Left lung (tissue), 10 donors: ENCODE results near the gene PDHA1. TPM values are rescaled to one million over a fixed set of nuclear protein-coding genes. Genes with fewer than 3 reads are reported as not detected.

Source experiments
- ATAC-seq: fragments of 200-7000 bp; cut with Tn5 transposase; one replicate; pipeline ENCODE4 v1.9.1; 2020; ENCODE audit warnings: moderate library complexity
- DNase-seq, 4 donors: peaks; one replicate each; pipeline ENCODE4 v3.0.0-alpha.2; 2013 to 2020
- H3K27ac ChIP-seq, 2 donors: fragments of 200-600 bp; sonication (generic) in 1 of 2; one replicate each; pipeline versions ENCODE4 v1.5.0 to v1.8.0; 2020 to 2021
- H3K27me3 ChIP-seq, 2 donors: fragments of 200-600 bp; sonication (generic) in 1 of 2; one replicate each; pipeline versions ENCODE4 v1.5.0 to v1.8.0; 2020 to 2021
- H3K36me3 ChIP-seq, 2 donors: fragments of 200-600 bp; sonication (generic) in 1 of 2; one replicate each; pipeline versions ENCODE4 v1.5.0 to v1.8.0; 2020 to 2021
- H3K4me1 ChIP-seq, 2 donors: fragments of 200-600 bp; one replicate each; pipeline ENCODE4 v1.8.0; 2021
- H3K4me3 ChIP-seq, 2 donors: fragments of 200-600 bp; sonication (generic) in 1 of 2; one replicate each; pipeline versions ENCODE4 v1.5.0 to v1.8.0; 2020 to 2021; ENCODE audit warnings: mild to moderate bottlenecking in 1 of 2
- H3K9me3 ChIP-seq, 2 donors: fragments of 200-600 bp; sonication (generic) in 1 of 2; one replicate each; pipeline versions ENCODE4 v1.5.0 to v1.8.0; 2020 to 2021
- CTCF ChIP-seq, 2 donors: fragments of 200-600 bp; sonication (generic) in 1 of 2; IDR thresholded peaks; one replicate each; pipeline versions ENCODE4 v1.5.0 to v1.8.0; 2021; ENCODE audit warnings: antibody characterized with exemption in 2 of 2
- intact Hi-C, 2 donors: fragments of 100-400 bp; cut with DNase I; formaldehyde crosslinking; loops; one replicate each; pipeline versions ENCODE4 v1.11.2 to v1.14.2; 2022
- polyA plus RNA-seq, 6 donors: library from polyadenylated mRNA; unstranded; fragments of 120-200 nt; gene quantifications; one replicate each; pipeline ENCODE4 v1.2.1, GENCODE V29; 2013; ENCODE audit not compliant: insufficient read length in 6 of 6
- total RNA-seq, 2 donors: library from RNA; stranded (reverse); fragmentation: NEBNext Ultra II Directional; extraction: Animal tissue kit (Norgen Biotek cat#: 25700); gene quantifications; one replicate each; pipeline ENCODE4 v1.2.1, GENCODE V29; 2021
- donor health status: DM: no; HTN: yes; CAD: no.
- donor health status: DM: no; HTN: no; CAD: no.

The PDHA1 gene
- total and polyA plus RNA-seq, 8 donors: 120 to 170 (median 152) TPM

- Histone ChIP-seq H3K27me3 (no peaks in the 10 kb centered on the region), H3K4me1 (no peaks in the 10 kb centered on the region), H3K27ac (no peak overlapping the region), H3K36me3 (no peaks in the 10 kb centered on the region), H3K4me3 (peak overlapping the region; percentile 22 to 34), H3K9me3 (no peaks in the 10 kb centered on the region)
- TF ChIP-seq CTCF (IDR thresholded peaks at IDR 0.05): peak; percentile 54 to 70
- ATAC-seq: peak; percentile 93
- intact Hi-C loops: no loop called here
- DNase-seq: peak; percentile 37 to 80 (median 65)
Measured at GRCh38 chrX:19372170-19372546, 28.4 kb downstream of the PDHA1 start.

GRCh38 chrX:19372547-19373331 is 29.0 kb downstream of the PDHA1 start:
- H3K4me1 ChIP-seq: no peaks in the 10 kb centered on the region
- no peaks in the 10 kb centered on the region for H3K9me3 ChIP-seq
- no peaks in the 10 kb centered on the region for H3K36me3 ChIP-seq
- no peak overlapping the region for H3K27ac ChIP-seq
- no peaks in the 10 kb centered on the region for H3K27me3 ChIP-seq
- H3K4me3 ChIP-seq: peak overlapping the region; percentile 22 to 34
- peak in 3 of 4 donors; percentile 16 to 65 (median 20) for DNase-seq
- intact Hi-C loops: no loop called here
- no peak for TF ChIP-seq CTCF (IDR thresholded peaks at IDR 0.05)
- peak; percentile 62 for ATAC-seq

GRCh38 chrX:19373351-19373891 is 29.7 kb downstream of the PDHA1 start:
- H3K4me3 ChIP-seq: no peak overlapping the region
- no peak for ATAC-seq
- intact Hi-C loops: no loop called here

GRCh38 chrX:19375546-19375945 is 31.8 kb downstream of the PDHA1 start:
- Histone ChIP-seq H3K27ac (no peak overlapping the region), H3K27me3 (no peaks in the 10 kb centered on the region), H3K36me3 (no peaks in the 10 kb centered on the region), H3K4me1 (no peaks in the 10 kb centered on the region), H3K4me3 (no peak overlapping the region), H3K9me3 (no peaks in the 10 kb centered on the region)
- intact Hi-C loops: no loop called here
- TF ChIP-seq CTCF (IDR thresholded peaks at IDR 0.05): no peak
- DNase-seq: no peak
- ATAC-seq: no peak

More at GRCh38 chrX:19373351-19373891, 29.7 kb downstream of the PDHA1 start:
- no peaks in the 10 kb centered on the region for H3K4me1 ChIP-seq
- TF ChIP-seq CTCF (IDR thresholded peaks at IDR 0.05): no peak
- no peaks in the 10 kb centered on the region for H3K27me3 ChIP-seq
- H3K9me3 ChIP-seq: no peaks in the 10 kb centered on the region
- H3K36me3 ChIP-seq: no peaks in the 10 kb centered on the region
- H3K27ac ChIP-seq: no peak overlapping the region
- peak in 1 of 4 donors; percentile 61 for DNase-seq

GRCh38 chrX:19377799-19378198 is 34.1 kb downstream of the PDHA1 start:
- Histone ChIP-seq H3K27ac (no peak overlapping the region), H3K4me1 (no peaks in the 10 kb centered on the region), H3K36me3 (no peaks in the 10 kb centered on the region), H3K4me3 (no peak overlapping the region), H3K27me3 (no peaks in the 10 kb centered on the region), H3K9me3 (no peaks in the 10 kb centered on the region)
- intact Hi-C loops: no loop called here
- ATAC-seq: no peak
- DNase-seq: no peak
- TF ChIP-seq CTCF (IDR thresholded peaks at IDR 0.05): no peak
